GM23338 (cell line): ENCODE data around the gene SLC18A2. TPM values are rescaled to one million over a fixed set of nuclear protein-coding genes. Genes with fewer than 3 reads are reported as not detected.

ENCODE experiments used
- ATAC-seq: fragments of 200-7000 bp; cut with Tn5 transposase; 3 replicates; pipeline ENCODE4 v1.9.1; 2020
- DNase-seq: peaks from one replicate; pipeline ENCODE4 v3.0.0-alpha.2; 2015; ENCODE audit warnings: low spot score
- H2AFZ ChIP-seq: fragments of 200-600 bp; sonication (generic); 2 replicates; pipeline ENCODE4 v1.8.0; 2016; ENCODE audit warnings: antibody characterized with exemption, mild to moderate bottlenecking, moderate library complexity
- H3F3A ChIP-seq: fragments of 200-600 bp; sonication (generic); replicated peaks from 2 replicates; pipeline ENCODE4 v1.8.0; 2017; ENCODE audit warnings: antibody characterized with exemption, mixed run types, low read depth
- H3K27ac ChIP-seq: fragments of 200-600 bp; sonication (generic); 2 replicates; pipeline ENCODE4 v1.6.1; 2016; ENCODE audit warnings: low read depth
- H3K27me3 ChIP-seq: fragments of 200-600 bp; sonication (generic); 2 replicates; pipeline ENCODE4 v1.8.0; 2016; ENCODE audit warnings: mild to moderate bottlenecking, mixed run types, moderate library complexity; ENCODE audit not compliant: insufficient read depth
- H3K36me3 ChIP-seq: fragments of 200-600 bp; sonication (generic); 2 replicates; pipeline ENCODE4 v1.8.0; 2016; ENCODE audit warnings: mild to moderate bottlenecking; ENCODE audit not compliant: insufficient read depth
- H3K4me1 ChIP-seq: fragments of 200-600 bp; sonication (generic); 2 replicates; pipeline ENCODE4 v1.8.0; 2016; ENCODE audit warnings: mild to moderate bottlenecking, moderate library complexity; ENCODE audit not compliant: insufficient read depth
- H3K4me2 ChIP-seq: fragments of 200-600 bp; sonication (generic); 2 replicates; pipeline ENCODE4 v1.7.1; 2017; ENCODE audit warnings: mixed run types
- H3K4me3 ChIP-seq: fragments of 200-600 bp; sonication (generic); 2 replicates; pipeline ENCODE4 v1.6.1; 2016; ENCODE audit warnings: mixed run types
- H3K79me2 ChIP-seq: fragments of 200-600 bp; sonication (generic); replicated peaks from 2 replicates; pipeline ENCODE4 v1.8.0; 2017; ENCODE audit warnings: mild to moderate bottlenecking; ENCODE audit not compliant: insufficient read depth
- H3K9me2 ChIP-seq: fragments of 200-600 bp; sonication (generic); 2 replicates; pipeline ENCODE4 v1.8.0; 2017; ENCODE audit not compliant: insufficient read depth
- H4K20me1 ChIP-seq: fragments of 200-600 bp; sonication (generic); replicated peaks from 2 replicates; pipeline ENCODE4 v1.8.0; 2017; ENCODE audit warnings: mild to moderate bottlenecking; ENCODE audit not compliant: insufficient read depth
- H3K27ac Mint-ChIP-seq: 2 replicates; pipeline ENCODE4 v1.8.0; 2020; ENCODE audit warnings: inconsistent platforms, mild to moderate bottlenecking, moderate library complexity, mixed read lengths
- H3K27me3 Mint-ChIP-seq: 3 replicates; pipeline ENCODE4 v1.8.0; 2022; ENCODE audit warnings: low read depth, mild to moderate bottlenecking, moderate library complexity, mixed read lengths, inconsistent platforms; ENCODE audit not compliant: insufficient read depth, poor library complexity
- H3K36me3 Mint-ChIP-seq: 3 replicates; pipeline ENCODE4 v1.8.0; 2021; ENCODE audit warnings: low read depth, mild to moderate bottlenecking, inconsistent platforms, moderate library complexity, mixed read lengths
- H3K4me1 Mint-ChIP-seq: 3 replicates; pipeline ENCODE4 v1.8.0; 2020; ENCODE audit warnings: mild to moderate bottlenecking, inconsistent platforms, mixed read lengths
- H3K4me3 Mint-ChIP-seq: 3 replicates; pipeline ENCODE4 v1.8.0; 2021; ENCODE audit warnings: moderate library complexity, mild to moderate bottlenecking, inconsistent platforms, mixed read lengths
- H3K9me3 Mint-ChIP-seq: 3 replicates; pipeline ENCODE4 v1.8.0; 2020; ENCODE audit warnings: moderate library complexity, mild to moderate bottlenecking, inconsistent platforms, mixed read lengths
- POLR2AphosphoS5 ChIP-seq: IDR thresholded peaks from 2 replicates; pipeline ENCODE4 v1.6.1; 2016; ENCODE audit warnings: antibody characterized with exemption, low read depth
- ZNF114 ChIP-seq: fragments of 250-450 bp; sonication (Bioruptor Pico); IDR thresholded peaks from 2 replicates; pipeline ENCODE4 v1.5.0; 2020; ENCODE audit warnings: mild to moderate bottlenecking, moderate library complexity
- polyA plus RNA-seq: library from polyadenylated mRNA; unstranded; fragments of >200 nt; fragmentation: Nextera tagmentation; extraction: Ambion mirVana; gene quantifications from 2 replicates; pipeline ENCODE4 v1.2.1, GENCODE V29; 2016
- total RNA-seq: library from RNA; depleted of rRNA; stranded (reverse); fragments of >200 nt; shearing (Covaris generic); gene quantifications from 2 replicates; pipeline ENCODE4 v1.2.3, GENCODE V29; 2014
- TF ChIP-seq, protein P1 (sequence below): fragments of 250-450 bp; sonication (Bioruptor Pico); IDR thresholded peaks from 2 replicates; pipeline ENCODE4 v1.5.0; 2020; ENCODE audit warnings: mild to moderate bottlenecking, moderate library complexity
- TF ChIP-seq, protein P2 (sequence below): IDR thresholded peaks from 2 replicates; pipeline ENCODE4 v1.6.1; 2016; ENCODE audit warnings: antibody characterized with exemption
- TF ChIP-seq, protein P3 (sequence below), 2 experiments: fragments of 200-600 bp in 1 of 2; sonication (generic) in 1 of 2; conservative IDR thresholded peaks; 2 replicates each; pipeline versions ENCODE4 v1.5.1 to v1.6.1; 2016 to 2017; ENCODE audit warnings: antibody characterized with exemption in 2 of 2, low read depth in 2 of 2, mild to moderate bottlenecking in 2 of 2, moderate library complexity in 1 of 2

SLC18A2 gene
- total and polyA plus RNA-seq, 2 experiments from 2014 or later = 4.3 to 8.7 TPM

DNA sequence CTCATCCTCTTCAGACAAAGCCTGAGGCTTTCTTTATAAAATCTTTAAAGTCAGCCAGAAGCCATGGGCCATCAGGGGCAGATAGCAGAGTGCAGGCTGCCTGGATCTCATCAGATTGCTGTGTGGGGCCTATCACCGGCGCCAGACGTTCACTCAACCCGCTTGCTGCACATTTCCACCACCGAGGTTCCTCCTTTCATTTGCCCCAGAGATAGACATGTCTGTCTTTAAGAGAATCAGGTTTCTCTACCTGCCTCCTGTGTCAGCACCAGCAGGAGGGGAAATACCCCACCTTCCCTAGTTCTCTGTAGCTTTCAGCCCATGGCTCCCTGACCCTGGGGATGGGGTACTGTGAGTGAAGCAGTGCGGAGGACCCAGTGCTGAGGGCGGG is 22.0 kb downstream of the SLC18A2 start (continued):
- TF ChIP-seq, protein P1, sequence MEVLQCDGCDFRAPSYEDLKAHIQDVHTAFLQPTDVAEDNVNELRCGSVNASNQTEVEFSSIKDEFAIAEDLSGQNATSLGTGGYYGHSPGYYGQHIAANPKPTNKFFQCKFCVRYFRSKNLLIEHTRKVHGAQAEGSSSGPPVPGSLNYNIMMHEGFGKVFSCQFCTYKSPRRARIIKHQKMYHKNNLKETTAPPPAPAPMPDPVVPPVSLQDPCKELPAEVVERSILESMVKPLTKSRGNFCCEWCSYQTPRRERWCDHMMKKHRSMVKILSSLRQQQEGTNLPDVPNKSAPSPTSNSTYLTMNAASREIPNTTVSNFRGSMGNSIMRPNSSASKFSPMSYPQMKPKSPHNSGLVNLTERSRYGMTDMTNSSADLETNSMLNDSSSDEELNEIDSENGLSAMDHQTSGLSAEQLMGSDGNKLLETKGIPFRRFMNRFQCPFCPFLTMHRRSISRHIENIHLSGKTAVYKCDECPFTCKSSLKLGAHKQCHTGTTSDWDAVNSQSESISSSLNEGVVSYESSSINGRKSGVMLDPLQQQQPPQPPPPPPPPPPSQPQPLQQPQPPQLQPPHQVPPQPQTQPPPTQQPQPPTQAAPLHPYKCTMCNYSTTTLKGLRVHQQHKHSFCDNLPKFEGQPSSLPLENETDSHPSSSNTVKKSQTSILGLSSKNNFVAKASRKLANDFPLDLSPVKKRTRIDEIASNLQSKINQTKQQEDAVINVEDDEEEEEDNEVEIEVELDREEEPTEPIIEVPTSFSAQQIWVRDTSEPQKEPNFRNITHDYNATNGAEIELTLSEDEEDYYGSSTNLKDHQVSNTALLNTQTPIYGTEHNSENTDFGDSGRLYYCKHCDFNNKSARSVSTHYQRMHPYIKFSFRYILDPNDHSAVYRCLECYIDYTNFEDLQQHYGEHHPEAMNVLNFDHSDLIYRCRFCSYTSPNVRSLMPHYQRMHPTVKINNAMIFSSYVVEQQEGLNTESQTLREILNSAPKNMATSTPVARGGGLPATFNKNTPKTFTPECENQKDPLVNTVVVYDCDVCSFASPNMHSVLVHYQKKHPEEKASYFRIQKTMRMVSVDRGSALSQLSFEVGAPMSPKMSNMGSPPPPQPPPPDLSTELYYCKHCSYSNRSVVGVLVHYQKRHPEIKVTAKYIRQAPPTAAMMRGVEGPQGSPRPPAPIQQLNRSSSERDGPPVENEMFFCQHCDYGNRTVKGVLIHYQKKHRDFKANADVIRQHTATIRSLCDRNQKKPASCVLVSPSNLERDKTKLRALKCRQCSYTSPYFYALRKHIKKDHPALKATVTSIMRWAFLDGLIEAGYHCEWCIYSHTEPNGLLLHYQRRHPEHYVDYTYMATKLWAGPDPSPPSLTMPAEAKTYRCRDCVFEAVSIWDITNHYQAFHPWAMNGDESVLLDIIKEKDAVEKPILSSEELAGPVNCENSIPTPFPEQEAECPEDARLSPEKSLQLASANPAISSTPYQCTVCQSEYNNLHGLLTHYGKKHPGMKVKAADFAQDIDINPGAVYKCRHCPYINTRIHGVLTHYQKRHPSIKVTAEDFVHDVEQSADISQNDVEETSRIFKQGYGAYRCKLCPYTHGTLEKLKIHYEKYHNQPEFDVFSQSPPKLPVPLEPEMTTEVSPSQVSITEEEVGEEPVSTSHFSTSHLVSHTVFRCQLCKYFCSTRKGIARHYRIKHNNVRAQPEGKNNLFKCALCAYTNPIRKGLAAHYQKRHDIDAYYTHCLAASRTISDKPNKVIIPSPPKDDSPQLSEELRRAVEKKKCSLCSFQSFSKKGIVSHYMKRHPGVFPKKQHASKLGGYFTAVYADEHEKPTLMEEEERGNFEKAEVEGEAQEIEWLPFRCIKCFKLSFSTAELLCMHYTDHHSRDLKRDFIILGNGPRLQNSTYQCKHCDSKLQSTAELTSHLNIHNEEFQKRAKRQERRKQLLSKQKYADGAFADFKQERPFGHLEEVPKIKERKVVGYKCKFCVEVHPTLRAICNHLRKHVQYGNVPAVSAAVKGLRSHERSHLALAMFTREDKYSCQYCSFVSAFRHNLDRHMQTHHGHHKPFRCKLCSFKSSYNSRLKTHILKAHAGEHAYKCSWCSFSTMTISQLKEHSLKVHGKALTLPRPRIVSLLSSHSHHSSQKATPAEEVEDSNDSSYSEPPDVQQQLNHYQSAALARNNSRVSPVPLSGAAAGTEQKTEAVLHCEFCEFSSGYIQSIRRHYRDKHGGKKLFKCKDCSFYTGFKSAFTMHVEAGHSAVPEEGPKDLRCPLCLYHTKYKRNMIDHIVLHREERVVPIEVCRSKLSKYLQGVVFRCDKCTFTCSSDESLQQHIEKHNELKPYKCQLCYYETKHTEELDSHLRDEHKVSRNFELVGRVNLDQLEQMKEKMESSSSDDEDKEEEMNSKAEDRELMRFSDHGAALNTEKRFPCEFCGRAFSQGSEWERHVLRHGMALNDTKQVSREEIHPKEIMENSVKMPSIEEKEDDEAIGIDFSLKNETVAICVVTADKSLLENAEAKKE (CRISPR knock-in tag) = no peak
- TF ChIP-seq POLR2AphosphoS5 (no peak), ZNF114 (no peak)
- TF ChIP-seq, protein P2, sequence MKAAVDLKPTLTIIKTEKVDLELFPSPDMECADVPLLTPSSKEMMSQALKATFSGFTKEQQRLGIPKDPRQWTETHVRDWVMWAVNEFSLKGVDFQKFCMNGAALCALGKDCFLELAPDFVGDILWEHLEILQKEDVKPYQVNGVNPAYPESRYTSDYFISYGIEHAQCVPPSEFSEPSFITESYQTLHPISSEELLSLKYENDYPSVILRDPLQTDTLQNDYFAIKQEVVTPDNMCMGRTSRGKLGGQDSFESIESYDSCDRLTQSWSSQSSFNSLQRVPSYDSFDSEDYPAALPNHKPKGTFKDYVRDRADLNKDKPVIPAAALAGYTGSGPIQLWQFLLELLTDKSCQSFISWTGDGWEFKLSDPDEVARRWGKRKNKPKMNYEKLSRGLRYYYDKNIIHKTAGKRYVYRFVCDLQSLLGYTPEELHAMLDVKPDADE = no peak

DNA sequence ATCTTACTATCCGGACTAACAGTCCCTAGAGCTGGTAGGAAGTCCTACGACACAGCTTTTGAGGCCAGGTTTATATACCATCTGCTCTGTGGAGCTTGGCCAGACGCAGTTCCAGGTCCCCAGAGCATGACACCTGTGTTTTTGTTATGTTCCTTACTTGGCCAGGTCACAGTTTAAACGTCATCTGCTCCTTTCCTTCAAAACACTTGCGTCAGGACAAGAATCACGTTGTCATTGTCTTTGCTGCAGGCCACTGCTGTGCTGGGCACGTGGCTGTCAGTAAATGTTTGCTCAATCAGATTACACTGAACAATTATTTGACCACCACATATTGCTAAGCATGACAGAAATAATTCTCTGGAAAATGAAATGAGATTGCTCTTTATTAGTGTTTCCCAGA is 23.9 kb downstream of the SLC18A2 start:
- no peak overlapping the region for H3K27ac ChIP-seq
- Mint-ChIP-seq H3K4me3 (no peak overlapping the region), H3K27ac (no peak overlapping the region; the same call in 1 of the 2 replicates), H3K27me3 (peaks cover 10% of the 10 kb centered on the region), H3K4me1 (peaks cover 9% of the 10 kb centered on the region), H3K36me3 (peaks cover 3% of the 10 kb centered on the region; the same call in 1 of the 3 replicates), H3K9me3 (no peaks in the 10 kb centered on the region)
- no peak overlapping the region for H3K4me2 ChIP-seq
- no peak overlapping the region for H2AFZ ChIP-seq
- no peaks in the 10 kb centered on the region for H3K79me2 ChIP-seq
- no peaks in the 10 kb centered on the region for H3K36me3 ChIP-seq
- no peaks in the 10 kb centered on the region for H3K27me3 ChIP-seq
- H3F3A ChIP-seq = no peaks in the 10 kb centered on the region
- ATAC-seq (no peak), DNase-seq (no peak)
- H3K9me2 ChIP-seq = no peaks in the 10 kb centered on the region
- no peak overlapping the region for H3K4me3 ChIP-seq
- H3K4me1 ChIP-seq = no peaks in the 10 kb centered on the region; the same call in 1 of the 2 replicates
- H4K20me1 ChIP-seq = no peaks in the 10 kb centered on the region
- TF ChIP-seq, protein P3, sequence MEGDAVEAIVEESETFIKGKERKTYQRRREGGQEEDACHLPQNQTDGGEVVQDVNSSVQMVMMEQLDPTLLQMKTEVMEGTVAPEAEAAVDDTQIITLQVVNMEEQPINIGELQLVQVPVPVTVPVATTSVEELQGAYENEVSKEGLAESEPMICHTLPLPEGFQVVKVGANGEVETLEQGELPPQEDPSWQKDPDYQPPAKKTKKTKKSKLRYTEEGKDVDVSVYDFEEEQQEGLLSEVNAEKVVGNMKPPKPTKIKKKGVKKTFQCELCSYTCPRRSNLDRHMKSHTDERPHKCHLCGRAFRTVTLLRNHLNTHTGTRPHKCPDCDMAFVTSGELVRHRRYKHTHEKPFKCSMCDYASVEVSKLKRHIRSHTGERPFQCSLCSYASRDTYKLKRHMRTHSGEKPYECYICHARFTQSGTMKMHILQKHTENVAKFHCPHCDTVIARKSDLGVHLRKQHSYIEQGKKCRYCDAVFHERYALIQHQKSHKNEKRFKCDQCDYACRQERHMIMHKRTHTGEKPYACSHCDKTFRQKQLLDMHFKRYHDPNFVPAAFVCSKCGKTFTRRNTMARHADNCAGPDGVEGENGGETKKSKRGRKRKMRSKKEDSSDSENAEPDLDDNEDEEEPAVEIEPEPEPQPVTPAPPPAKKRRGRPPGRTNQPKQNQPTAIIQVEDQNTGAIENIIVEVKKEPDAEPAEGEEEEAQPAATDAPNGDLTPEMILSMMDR (conservative IDR thresholded peaks at IDR 0.05; ENCODE audit: low read depth in 2 of 2) = no peak
- no peak for TF ChIP-seq ZNF114
- TF ChIP-seq, protein P1 (CRISPR knock-in tag) = no peak
